C4-2B (cell line): ENCODE data around the gene KIT.

Experiments
- H3K27ac ChIP-seq: fragments of 450-650 bp; 2 replicates; pipeline ENCODE4 v1.5.1; 2017
- ZFX ChIP-seq: fragments of 450-650 bp; IDR thresholded peaks from 2 replicates; pipeline ENCODE4 v1.6.1; 2017
- TF ChIP-seq, protein P1 (sequence below): fragments of 450-650 bp; conservative IDR thresholded peaks from 2 replicates; pipeline ENCODE4 v1.5.1; 2017; ENCODE audit warnings: mild to moderate bottlenecking

KIT gene

GRCh38 chr4:54780149-54780495 is 122.4 kb downstream of the KIT start:
- TF ChIP-seq, protein P1, sequence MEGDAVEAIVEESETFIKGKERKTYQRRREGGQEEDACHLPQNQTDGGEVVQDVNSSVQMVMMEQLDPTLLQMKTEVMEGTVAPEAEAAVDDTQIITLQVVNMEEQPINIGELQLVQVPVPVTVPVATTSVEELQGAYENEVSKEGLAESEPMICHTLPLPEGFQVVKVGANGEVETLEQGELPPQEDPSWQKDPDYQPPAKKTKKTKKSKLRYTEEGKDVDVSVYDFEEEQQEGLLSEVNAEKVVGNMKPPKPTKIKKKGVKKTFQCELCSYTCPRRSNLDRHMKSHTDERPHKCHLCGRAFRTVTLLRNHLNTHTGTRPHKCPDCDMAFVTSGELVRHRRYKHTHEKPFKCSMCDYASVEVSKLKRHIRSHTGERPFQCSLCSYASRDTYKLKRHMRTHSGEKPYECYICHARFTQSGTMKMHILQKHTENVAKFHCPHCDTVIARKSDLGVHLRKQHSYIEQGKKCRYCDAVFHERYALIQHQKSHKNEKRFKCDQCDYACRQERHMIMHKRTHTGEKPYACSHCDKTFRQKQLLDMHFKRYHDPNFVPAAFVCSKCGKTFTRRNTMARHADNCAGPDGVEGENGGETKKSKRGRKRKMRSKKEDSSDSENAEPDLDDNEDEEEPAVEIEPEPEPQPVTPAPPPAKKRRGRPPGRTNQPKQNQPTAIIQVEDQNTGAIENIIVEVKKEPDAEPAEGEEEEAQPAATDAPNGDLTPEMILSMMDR = no peak
- no peak for TF ChIP-seq ZFX
- no peak overlapping the region for H3K27ac ChIP-seq

- no peak for TF ChIP-seq ZFX
- TF ChIP-seq, protein P1 = no peak
- peak overlapping the region; percentile 56; the same call in 1 of the 2 replicates for H3K27ac ChIP-seq
Observed at GRCh38 chr4:54781756-54782155, 124.0 kb downstream of the KIT start.

- TF ChIP-seq, protein P1 = no peak
- TF ChIP-seq ZFX = no peak
- peak overlapping the region; percentile 14; the same call in 1 of the 2 replicates for H3K27ac ChIP-seq
Observed at GRCh38 chr4:54783402-54784110, 125.8 kb downstream of the KIT start.

- TF ChIP-seq, protein P1 = no peak
- no peak for TF ChIP-seq ZFX
- peak overlapping the region; percentile 14 for H3K27ac ChIP-seq
Observed at GRCh38 chr4:54784161-54784671, 126.5 kb downstream of the KIT start.
